GM12878 (cell line): ENCODE data around the gene BOLA1. TPM values are rescaled to one million over a fixed set of nuclear protein-coding genes. Genes with fewer than 3 reads are reported as not detected.
A peak's percentile ranks its signal among the peaks of the same experiment; 100 is the strongest.
"Not testable (repeated sequence)": the region's sequence is repeated elsewhere in the genome, so short reads cannot be mapped to it uniquely, and the experiment has no call there.

Experiments
- ATAC-seq: fragments of 200-7000 bp; cut with Tn5 transposase; 3 replicates; pipeline ENCODE4 v1.9.1; 2020; ENCODE audit warnings: mild to moderate bottlenecking, moderate library complexity
- BruUV-seq: library from RNA; stranded (reverse); fragments of 400-500 nt; replicated peaks from 2 replicates; lab custom pipeline; 2021; lab: Mats Ljungman, UMichigan
- CTCF ChIA-PET: fragments of 300-600 bp; sonication (Branson Sonifier 250); formaldehyde crosslinking; extraction: SDS; loops from one replicate; lab custom pipeline; 2021; ENCODE audit warnings: inconsistent platforms; lab: Yijun Ruan, JAX
- POLR2A ChIA-PET: fragments of 350-600 bp; formaldehyde crosslinking; extraction: SDS; loops from one replicate; lab custom pipeline; 2021; ENCODE audit warnings: inconsistent platforms; lab: Charles Lee
- RAD21 ChIA-PET: fragments of 300-600 bp; sonication (Branson Sonifier 250); formaldehyde crosslinking; loops from one replicate; lab custom pipeline; 2023; ENCODE audit warnings: antibody characterized with exemption; ENCODE audit not compliant: unreplicated experiment; lab: Charles Lee
- SMC1A ChIA-PET: fragments of 300-600 bp; sonication (Branson Sonifier 250); formaldehyde crosslinking; loops from one replicate; lab custom pipeline; 2023; ENCODE audit not compliant: unreplicated experiment, uncharacterized antibody; lab: Charles Lee
- DNase-seq: peaks from one replicate; pipeline ENCODE4 v3.0.0-alpha.2; 2011; ENCODE audit warnings: low read depth, low spot score
- FAIRE-seq: peaks from 3 replicates; lab custom pipeline; 2011; peaks lifted over from hg19 to GRCh38; lab: Jason Lieb, UNC
- H2AFZ ChIP-seq: 2 replicates; pipeline ENCODE4 v1.6.0; 2011; ENCODE audit warnings: low read depth, low read length, control low read depth; ENCODE audit not compliant: control insufficient read depth
- H3K27ac ChIP-seq: 2 replicates; pipeline ENCODE4 v1.5.1; 2011; ENCODE audit warnings: control low read depth; ENCODE audit not compliant: control insufficient read depth, insufficient read depth
- H3K27me3 ChIP-seq, 2 experiments: replicated peaks in 1 of 2; 2 replicates each; pipeline versions ENCODE4 v1.6.0 to v1.6.1; 2011; ENCODE audit warnings: low read length in 1 of 2; ENCODE audit not compliant: control insufficient read depth in 2 of 2, insufficient read depth in 2 of 2
- H3K36me3 ChIP-seq, 2 experiments: 2 replicates each; pipeline ENCODE4 v1.5.1; 2011; ENCODE audit warnings: low read length in 1 of 2; ENCODE audit not compliant: control insufficient read depth in 2 of 2, insufficient read depth in 2 of 2
- H3K4me1 ChIP-seq: 2 replicates; pipeline ENCODE4 v1.6.1; 2011; ENCODE audit warnings: mild to moderate bottlenecking, low read length, moderate library complexity, mixed read lengths; ENCODE audit not compliant: control insufficient read depth, insufficient read depth
- H3K4me2 ChIP-seq: 2 replicates; pipeline ENCODE4 v1.6.0; 2011; ENCODE audit warnings: control low read depth; ENCODE audit not compliant: control insufficient read depth, insufficient read depth
- H3K4me3 ChIP-seq: fragments of 200-600 bp; sonication (generic); 2 replicates; pipeline ENCODE4 v1.5.1; 2016
- H3K79me2 ChIP-seq: 2 replicates; pipeline ENCODE4 v1.6.0; 2011; ENCODE audit warnings: low read length; ENCODE audit not compliant: control insufficient read depth, insufficient read depth
- H3K9ac ChIP-seq: 2 replicates; pipeline ENCODE4 v1.8.0; 2011; ENCODE audit warnings: low read length, control low read depth, mixed read lengths; ENCODE audit not compliant: control insufficient read depth, insufficient read depth
- H3K9me3 ChIP-seq: replicated peaks from 3 replicates; pipeline ENCODE4 v1.5.1; 2011; ENCODE audit warnings: mild to moderate bottlenecking, low read length; ENCODE audit not compliant: control insufficient read depth, insufficient read depth
- H4K20me1 ChIP-seq: 2 replicates; pipeline ENCODE4 v1.6.0; 2011; ENCODE audit not compliant: control insufficient read depth, insufficient read depth
- BCL3 ChIP-seq: IDR thresholded peaks from 2 replicates; pipeline ENCODE4 v1.6.1; 2011; ENCODE audit warnings: borderline replicate concordance, low read depth, mild to moderate bottlenecking, moderate library complexity, low read length; ENCODE audit not compliant: insufficient read depth, poor library complexity, severe bottlenecking
- FOXM1 ChIP-seq: IDR thresholded peaks from 2 replicates; pipeline ENCODE4 v1.6.1; 2012; ENCODE audit warnings: low read depth, mild to moderate bottlenecking, inconsistent platforms, low read length, moderate library complexity
- NBN ChIP-seq: fragments of 450-650 bp; IDR thresholded peaks from 2 replicates; pipeline ENCODE4 v1.6.1; 2016
- NFIC ChIP-seq: IDR thresholded peaks from 2 replicates; pipeline ENCODE4 v1.6.1; 2012; ENCODE audit warnings: low read depth, mild to moderate bottlenecking, inconsistent platforms, low read length, moderate library complexity
- POLR2AphosphoS5 ChIP-seq: IDR thresholded peaks from 2 replicates; pipeline ENCODE4 v1.6.1; 2011; ENCODE audit warnings: mild to moderate bottlenecking, low read length, inconsistent platforms
- RFX5 ChIP-seq: IDR thresholded peaks from 2 replicates; pipeline ENCODE4 v1.6.1; 2011; ENCODE audit warnings: low read depth, low read length, improper control_type of control experiment
- SP1 ChIP-seq: IDR thresholded peaks from one replicate; pipeline ENCODE4 v1.6.1; 2011; ENCODE audit warnings: low read depth, low read length
- STAT3 ChIP-seq: IDR thresholded peaks from 2 replicates; pipeline ENCODE4 v1.6.1; 2011; ENCODE audit warnings: low read depth, low read length, improper control_type of control experiment
- ZBTB4 ChIP-seq: fragments of 450-650 bp; formaldehyde crosslinking; IDR thresholded peaks from 2 replicates; pipeline ENCODE4 v1.4.0; 2022; ENCODE audit warnings: mild to moderate bottlenecking, moderate library complexity
- WGBS: methylation state at CpG from one replicate; pipeline ENCODE4 v1.1.6; 2016; ENCODE audit warnings: low lambda C conversion rate; ENCODE audit not compliant: insufficient replicate concordance, insufficient coverage; ENCODE audit errors: missing lambda C conversion rate; 5-methylcytosine and 5-hydroxymethylcytosine counted together
- in situ Hi-C: fragments of 300-500 bp; cut with MboI; formaldehyde crosslinking; loops from 9 replicates; pipeline ENCODE4 v1.14.3; 2018; ENCODE audit warnings: mixed read lengths
- intact Hi-C: fragments of 100-400 bp; cut with micrococcal nuclease; formaldehyde crosslinking; loops from one replicate; pipeline ENCODE4 v1.14.2; 2022; ENCODE audit not compliant: unreplicated experiment
- polyA plus RNA-seq, 11 experiments: library from polyadenylated mRNA; depleted of rRNA in 4 of 11; unstranded in 6 of 11; stranded (reverse) in 5 of 11; fragments of >200 nt; fragmentation: Nextera tagmentation in 4 of 11; fragmentation: Illumina TruSeq in 1 of 11; extraction: Ambion mirVana in 4 of 11; extraction: Trizol in 1 of 11; gene quantifications; 1 replicate in 1 of 11; 2 replicates in 10 of 11; pipeline versions ENCODE4 v1.2.1 to v1.2.3, GENCODE V29; 2011 to 2016; ENCODE audit warnings: inconsistent platforms in 2 of 11, missing spikeins in 2 of 11, low read depth in 1 of 11
- total RNA-seq, 4 experiments: library from RNA; depleted of rRNA in 3 of 4; stranded (reverse); fragments of >200 nt in 3 of 4; fragmentation: Illumina TruSeq in 1 of 4; extraction: Trizol in 1 of 4; gene quantifications; 2 replicates each; pipeline versions ENCODE4 v1.2.1 to v1.2.3, GENCODE V29; 2013 to 2021
- TF ChIP-seq, protein P1 (sequence below): IDR thresholded peaks from 2 replicates; pipeline ENCODE4 v1.6.1; 2011; ENCODE audit warnings: mild to moderate bottlenecking, low read depth, low read length, moderate library complexity; ENCODE audit not compliant: insufficient replicate concordance
- TF ChIP-seq, protein P2 (sequence below): fragments of 450-650 bp; formaldehyde crosslinking; IDR thresholded peaks from 2 replicates; pipeline ENCODE4 v1.4.0; 2020; ENCODE audit warnings: mild to moderate bottlenecking, moderate library complexity

BOLA1 gene
- total and polyA plus RNA-seq, 10 of the 15 experiments (the other 5 are each of a cell fraction or from before 2014, with no cell fraction given): 0.74 to 18.7 (median 11.3) TPM

- TF ChIP-seq ZBTB4 (CRISPR knock-in tag) (peak; percentile 85; the same call in 1 of the 2 replicates), STAT3 (no peak), RFX5 (peak; percentile 84), SP1 (peak; percentile 91), NBN (0 out of 2 replicates have a peak, but pooled peaks have one; percentile 60)
- TF ChIP-seq, protein P1, sequence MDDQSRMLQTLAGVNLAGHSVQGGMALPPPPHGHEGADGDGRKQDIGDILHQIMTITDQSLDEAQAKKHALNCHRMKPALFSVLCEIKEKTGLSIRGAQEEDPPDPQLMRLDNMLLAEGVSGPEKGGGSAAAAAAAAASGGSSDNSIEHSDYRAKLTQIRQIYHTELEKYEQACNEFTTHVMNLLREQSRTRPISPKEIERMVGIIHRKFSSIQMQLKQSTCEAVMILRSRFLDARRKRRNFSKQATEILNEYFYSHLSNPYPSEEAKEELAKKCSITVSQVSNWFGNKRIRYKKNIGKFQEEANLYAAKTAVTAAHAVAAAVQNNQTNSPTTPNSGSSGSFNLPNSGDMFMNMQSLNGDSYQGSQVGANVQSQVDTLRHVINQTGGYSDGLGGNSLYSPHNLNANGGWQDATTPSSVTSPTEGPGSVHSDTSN: peak; percentile 65
- TF ChIP-seq, all 136 proteins: peak for 65
Measured at GRCh38 chr1:149886396-149887195, 12.8 kb upstream of the BOLA1 start (continued).

DNA sequence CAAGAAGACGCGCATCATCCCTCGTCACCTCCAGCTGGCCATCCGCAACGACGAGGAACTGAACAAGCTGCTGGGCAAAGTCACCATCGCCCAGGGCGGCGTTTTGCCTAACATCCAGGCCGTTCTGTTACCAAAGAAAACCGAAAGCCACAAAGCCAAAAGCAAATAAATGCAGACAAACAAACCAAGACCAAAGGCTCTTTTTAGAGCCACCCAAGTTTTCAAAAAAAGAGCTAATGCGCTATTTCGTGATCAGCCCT lies 12.2 kb upstream of the BOLA1 start:
- ChIA-PET CTCF (interaction anchor here (0.8 to 3.2 kb wide), 9 partner anchors 13 to 281 kb away, joined by 3 to 20 read pairs (median 7); partner anchors contain the start of gene BOLA1), SMC1A (interaction anchor here (0.9 to 3.3 kb wide), 6 partner anchors 38 to 274 kb away, joined by 3 to 15 read pairs (median 11); no protein-coding TSS in a partner anchor), RAD21 (interaction anchor here (1.3 to 3.2 kb wide), 6 partner anchors 41 to 303 kb away, joined by 3 to 22 read pairs (median 5); partner anchors contain the start of gene SF3B4), POLR2A (interaction anchor here (0.6 to 4.0 kb wide), 13 partner anchors 9 to 1171 kb away, joined by 3 to 57 read pairs (median 5); partner anchors contain the start of genes MINDY1, SF3B4 and VPS45)
- BruUV-seq, in situ Hi-C loops, H4K20me1 ChIP-seq, H2AFZ ChIP-seq, H3K9me3 ChIP-seq, intact Hi-C loops, H3K36me3 ChIP-seq, ATAC-seq, DNase-seq, H3K27me3 ChIP-seq, FAIRE-seq, H3K4me1 ChIP-seq: not testable (repeated sequence)
- WGBS: under 1% methylated on average over 12 of the region's 13 CpGs
- Histone ChIP-seq H3K79me2 (peaks cover 17% of the 10 kb centered on the region), H3K9ac (peak overlapping the region; percentile 64), H3K27ac (peak overlapping the region; percentile 83), H3K4me2 (peak overlapping the region; percentile 67), H3K4me3 (peak overlapping the region; percentile 65)
- TF ChIP-seq FOXM1: 0 out of 2 replicates have a peak, but pooled peaks have one; percentile 0
- TF ChIP-seq BCL3: peak; percentile 1
- peak; percentile 54; the same call in 1 of the 2 replicates for TF ChIP-seq NFIC
- TF ChIP-seq POLR2AphosphoS5: peak; percentile 76; the same call in 1 of the 2 replicates
- TF ChIP-seq, protein P2, sequence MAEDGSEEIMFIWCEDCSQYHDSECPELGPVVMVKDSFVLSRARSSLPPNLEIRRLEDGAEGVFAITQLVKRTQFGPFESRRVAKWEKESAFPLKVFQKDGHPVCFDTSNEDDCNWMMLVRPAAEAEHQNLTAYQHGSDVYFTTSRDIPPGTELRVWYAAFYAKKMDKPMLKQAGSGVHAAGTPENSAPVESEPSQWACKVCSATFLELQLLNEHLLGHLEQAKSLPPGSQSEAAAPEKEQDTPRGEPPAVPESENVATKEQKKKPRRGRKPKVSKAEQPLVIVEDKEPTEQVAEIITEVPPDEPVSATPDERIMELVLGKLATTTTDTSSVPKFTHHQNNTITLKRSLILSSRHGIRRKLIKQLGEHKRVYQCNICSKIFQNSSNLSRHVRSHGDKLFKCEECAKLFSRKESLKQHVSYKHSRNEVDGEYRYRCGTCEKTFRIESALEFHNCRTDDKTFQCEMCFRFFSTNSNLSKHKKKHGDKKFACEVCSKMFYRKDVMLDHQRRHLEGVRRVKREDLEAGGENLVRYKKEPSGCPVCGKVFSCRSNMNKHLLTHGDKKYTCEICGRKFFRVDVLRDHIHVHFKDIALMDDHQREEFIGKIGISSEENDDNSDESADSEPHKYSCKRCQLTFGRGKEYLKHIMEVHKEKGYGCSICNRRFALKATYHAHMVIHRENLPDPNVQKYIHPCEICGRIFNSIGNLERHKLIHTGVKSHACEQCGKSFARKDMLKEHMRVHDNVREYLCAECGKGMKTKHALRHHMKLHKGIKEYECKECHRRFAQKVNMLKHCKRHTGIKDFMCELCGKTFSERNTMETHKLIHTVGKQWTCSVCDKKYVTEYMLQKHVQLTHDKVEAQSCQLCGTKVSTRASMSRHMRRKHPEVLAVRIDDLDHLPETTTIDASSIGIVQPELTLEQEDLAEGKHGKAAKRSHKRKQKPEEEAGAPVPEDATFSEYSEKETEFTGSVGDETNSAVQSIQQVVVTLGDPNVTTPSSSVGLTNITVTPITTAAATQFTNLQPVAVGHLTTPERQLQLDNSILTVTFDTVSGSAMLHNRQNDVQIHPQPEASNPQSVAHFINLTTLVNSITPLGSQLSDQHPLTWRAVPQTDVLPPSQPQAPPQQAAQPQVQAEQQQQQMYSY: 0 out of 2 replicates have a peak, but pooled peaks have one; percentile 58
